Omental fat pad (tissue), 4 donors: ENCODE data around the gene SELENOM. TPM values are rescaled to one million over a fixed set of nuclear protein-coding genes. Genes with fewer than 3 reads are reported as not detected.
A peak's percentile ranks its signal among the peaks of the same experiment; 100 is the strongest.

Experiments used
- ATAC-seq: fragments of 150-250 bp; one replicate; pipeline ENCODE4 v1.9.1; 2016; ENCODE audit warnings: mild to moderate bottlenecking, moderate library complexity; ENCODE audit not compliant: low FRiP score
- DNase-seq: peaks from one replicate; pipeline ENCODE4 v3.0.0-alpha.2; 2019; ENCODE audit warnings: low spot score
- total RNA-seq, 4 donors: library from RNA; depleted of rRNA; stranded (reverse); fragments of >200 nt; gene quantifications; one replicate each; pipeline ENCODE4 v1.1.0, GENCODE V29; 2016
- TF ChIP-seq, protein P1 (sequence below), 3 donors: fragments of 450-650 bp; IDR thresholded peaks; one replicate each; pipeline ENCODE4 v1.5.1; 2016 to 2017; ENCODE audit warnings: antibody characterized with exemption in 3 of 3, mild to moderate bottlenecking in 3 of 3, moderate library complexity in 2 of 3

SELENOM gene
- total RNA-seq, 4 donors from 2014 or later: 162 to 346 (median 230) TPM

DNA sequence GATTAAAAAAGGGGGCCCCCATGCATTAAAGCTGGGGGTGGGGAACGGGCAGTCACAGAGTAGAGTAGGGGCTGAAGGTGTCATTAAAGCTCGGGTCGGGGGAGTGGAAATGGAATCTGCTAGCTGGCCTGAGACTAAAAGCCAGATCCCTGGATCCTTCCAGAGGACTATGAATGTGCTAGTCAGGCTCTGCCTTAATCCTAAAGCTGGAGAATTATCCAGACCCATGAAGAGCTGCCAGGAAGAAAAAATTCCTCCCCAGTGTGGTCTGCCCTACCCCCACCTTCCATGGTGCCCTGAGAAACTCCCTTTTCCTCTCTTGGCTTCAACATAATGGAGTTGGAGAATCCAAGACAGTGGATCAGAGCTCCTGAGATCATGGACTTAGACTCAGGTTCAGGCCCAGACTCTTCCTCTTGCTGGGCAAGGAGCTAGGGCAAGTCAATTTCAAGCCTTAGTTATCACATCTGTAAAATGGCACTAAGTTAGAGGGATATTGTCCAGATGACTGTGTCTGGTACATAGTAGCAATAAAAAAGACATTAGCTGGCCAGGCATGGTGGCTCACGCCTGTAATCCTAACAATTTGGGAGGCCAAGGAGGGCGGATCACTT, 50.3 kb downstream of the SELENOM start:
- TF ChIP-seq, protein P1, sequence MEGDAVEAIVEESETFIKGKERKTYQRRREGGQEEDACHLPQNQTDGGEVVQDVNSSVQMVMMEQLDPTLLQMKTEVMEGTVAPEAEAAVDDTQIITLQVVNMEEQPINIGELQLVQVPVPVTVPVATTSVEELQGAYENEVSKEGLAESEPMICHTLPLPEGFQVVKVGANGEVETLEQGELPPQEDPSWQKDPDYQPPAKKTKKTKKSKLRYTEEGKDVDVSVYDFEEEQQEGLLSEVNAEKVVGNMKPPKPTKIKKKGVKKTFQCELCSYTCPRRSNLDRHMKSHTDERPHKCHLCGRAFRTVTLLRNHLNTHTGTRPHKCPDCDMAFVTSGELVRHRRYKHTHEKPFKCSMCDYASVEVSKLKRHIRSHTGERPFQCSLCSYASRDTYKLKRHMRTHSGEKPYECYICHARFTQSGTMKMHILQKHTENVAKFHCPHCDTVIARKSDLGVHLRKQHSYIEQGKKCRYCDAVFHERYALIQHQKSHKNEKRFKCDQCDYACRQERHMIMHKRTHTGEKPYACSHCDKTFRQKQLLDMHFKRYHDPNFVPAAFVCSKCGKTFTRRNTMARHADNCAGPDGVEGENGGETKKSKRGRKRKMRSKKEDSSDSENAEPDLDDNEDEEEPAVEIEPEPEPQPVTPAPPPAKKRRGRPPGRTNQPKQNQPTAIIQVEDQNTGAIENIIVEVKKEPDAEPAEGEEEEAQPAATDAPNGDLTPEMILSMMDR (IDR thresholded peaks at IDR 0.05): no peak
- no peak for DNase-seq
- no peak for ATAC-seq

DNA sequence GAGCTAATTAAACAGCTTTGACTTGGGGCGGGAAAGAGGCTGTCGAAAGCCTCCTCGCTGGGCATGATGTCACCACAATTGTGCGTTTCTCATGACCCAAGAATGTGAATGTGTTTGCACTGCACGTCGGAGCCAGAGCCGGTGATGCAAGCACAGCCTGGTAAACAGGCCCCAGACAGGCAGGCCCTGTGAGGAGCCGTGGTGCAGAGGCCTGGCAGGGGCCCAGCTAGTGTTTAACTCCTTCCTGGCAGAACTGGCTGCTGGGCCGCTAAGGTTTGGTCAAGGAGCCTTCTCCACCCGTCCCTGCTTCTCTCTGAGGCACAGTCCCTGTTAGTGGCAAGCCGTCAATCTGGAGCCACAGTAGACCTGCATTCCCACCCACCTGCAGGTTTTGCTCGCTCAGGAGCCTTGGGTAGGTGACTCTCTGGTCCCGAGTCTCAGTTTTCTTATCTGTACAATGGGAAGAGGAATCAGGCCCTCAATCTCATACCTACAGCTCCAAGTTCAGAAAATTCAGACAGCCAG, 51.7 kb downstream of the SELENOM start:
- peak; percentile 95 for ATAC-seq
- peak; percentile 60 for DNase-seq
- TF ChIP-seq, protein P1 (IDR thresholded peaks at IDR 0.05): no peak

DNA sequence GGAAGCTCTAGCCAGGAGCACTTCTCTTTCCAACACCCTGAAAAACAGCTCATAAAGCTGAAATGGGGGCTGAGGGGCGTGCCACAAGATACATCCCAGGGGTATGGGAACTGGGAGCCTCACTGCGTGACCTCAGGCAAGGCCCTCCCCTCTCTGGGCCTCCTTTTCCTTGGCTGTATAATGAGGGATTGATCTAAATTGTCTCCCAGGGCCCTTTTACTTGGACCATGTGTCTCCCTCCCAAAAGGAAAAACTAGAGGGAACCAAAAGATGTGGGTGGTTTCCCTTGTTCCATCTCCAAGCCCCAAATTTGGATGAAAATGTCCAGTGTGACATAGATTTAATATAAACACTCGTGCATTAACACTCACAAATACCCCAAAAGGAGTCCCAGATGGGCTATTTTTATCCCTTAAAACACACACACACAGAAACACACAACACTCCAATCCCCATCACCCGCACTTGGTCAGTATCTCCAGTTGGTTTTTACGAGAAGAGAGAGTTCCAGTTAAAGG, 52.2 kb downstream of the SELENOM start:
- TF ChIP-seq, protein P1 (IDR thresholded peaks at IDR 0.05): no peak
- ATAC-seq: no peak
- DNase-seq: no peak

Other genes starting within 250 kb of the SELENOM start
- gene MORC2, start 138.8 kb downstream of the SELENOM start, total RNA-seq: 10 to 100 TPM; 13.9 to 18.6 (median 16.0) TPM
- 100 to 1,000 TPM in 1 of 4 donors, 10 to 100 TPM in 3; 55.9 to 108 (median 61.0) TPM for gene TUG1, start 138.3 kb downstream of the SELENOM start, total RNA-seq
- 100 to 1,000 TPM in 1 of 4 donors, 10 to 100 TPM in 3; 29.2 to 116 (median 32.2) TPM for gene SMTN, start 26.2 kb downstream of the SELENOM start, total RNA-seq
- gene INPP5J, start 15.4 kb upstream of the SELENOM start, total RNA-seq: under 1 TPM; 0.24 to 0.84 (median 0.42) TPM
- gene PLA2G3, start 32.9 kb upstream of the SELENOM start, total RNA-seq: not detected
- gene RNF185, start 52.6 kb upstream of the SELENOM start, total RNA-seq: 10 to 100 TPM; 25.1 to 39.4 (median 30.0) TPM
- 10 to 100 TPM; 32.0 to 66.2 (median 40.7) TPM for gene LIMK2, start 104.7 kb upstream of the SELENOM start, total RNA-seq
- gene PIK3IP1, start 184.9 kb upstream of the SELENOM start, total RNA-seq: 10 to 100 TPM; 32.8 to 61.2 (median 47.1) TPM
- gene PATZ1, start 238.8 kb upstream of the SELENOM start, total RNA-seq: 10 to 100 TPM; 10.8 to 15.4 (median 14.8) TPM